ENCODE measurements around the gene TUBA4A. TPM values are rescaled to one million over a fixed set of nuclear protein-coding genes. Genes with fewer than 3 reads are reported as not detected.

TUBA4A gene
- total RNA-seq, 1 donor from 2014 or later: 0.14 TPM

DNA sequence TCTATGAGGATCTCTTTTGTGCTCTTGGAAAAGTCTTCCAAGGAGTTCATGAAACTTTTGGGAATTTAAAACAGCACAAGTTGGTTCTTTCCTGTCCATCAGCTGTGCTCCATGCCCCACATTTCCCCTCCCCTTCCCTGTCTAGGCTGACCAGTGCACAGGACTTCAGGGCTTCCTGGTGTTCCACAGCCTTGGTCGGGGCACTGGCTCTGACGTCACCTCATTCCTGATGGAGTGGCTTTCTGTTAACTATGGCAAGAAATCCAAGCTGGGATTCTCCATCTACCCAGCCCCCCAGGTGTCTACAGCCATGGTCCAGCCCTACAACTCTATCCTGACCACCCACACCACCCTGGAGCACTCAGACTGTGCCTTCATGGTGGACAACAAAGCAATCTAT, 17.3 kb upstream of the TUBA4A start:
- Mint-ChIP-seq H3K4me3 (no peak overlapping the region), H3K4me1 (no peaks in the 10 kb centered on the region), H3K27ac (ENCODE audit: unreplicated experiment) (no peak overlapping the region), H3K36me3 (ENCODE audit: low read depth) (no peaks in the 10 kb centered on the region), H3K27me3 (ENCODE audit: low read depth) (peaks cover 63% of the 10 kb centered on the region), H3K9me3 (no peaks in the 10 kb centered on the region)
- DNase-seq (ENCODE audit: low read depth, low spot score): no peak
- TF ChIP-seq, protein P1, sequence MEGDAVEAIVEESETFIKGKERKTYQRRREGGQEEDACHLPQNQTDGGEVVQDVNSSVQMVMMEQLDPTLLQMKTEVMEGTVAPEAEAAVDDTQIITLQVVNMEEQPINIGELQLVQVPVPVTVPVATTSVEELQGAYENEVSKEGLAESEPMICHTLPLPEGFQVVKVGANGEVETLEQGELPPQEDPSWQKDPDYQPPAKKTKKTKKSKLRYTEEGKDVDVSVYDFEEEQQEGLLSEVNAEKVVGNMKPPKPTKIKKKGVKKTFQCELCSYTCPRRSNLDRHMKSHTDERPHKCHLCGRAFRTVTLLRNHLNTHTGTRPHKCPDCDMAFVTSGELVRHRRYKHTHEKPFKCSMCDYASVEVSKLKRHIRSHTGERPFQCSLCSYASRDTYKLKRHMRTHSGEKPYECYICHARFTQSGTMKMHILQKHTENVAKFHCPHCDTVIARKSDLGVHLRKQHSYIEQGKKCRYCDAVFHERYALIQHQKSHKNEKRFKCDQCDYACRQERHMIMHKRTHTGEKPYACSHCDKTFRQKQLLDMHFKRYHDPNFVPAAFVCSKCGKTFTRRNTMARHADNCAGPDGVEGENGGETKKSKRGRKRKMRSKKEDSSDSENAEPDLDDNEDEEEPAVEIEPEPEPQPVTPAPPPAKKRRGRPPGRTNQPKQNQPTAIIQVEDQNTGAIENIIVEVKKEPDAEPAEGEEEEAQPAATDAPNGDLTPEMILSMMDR (conservative IDR thresholded peaks at IDR 0.05): no peak

DNA sequence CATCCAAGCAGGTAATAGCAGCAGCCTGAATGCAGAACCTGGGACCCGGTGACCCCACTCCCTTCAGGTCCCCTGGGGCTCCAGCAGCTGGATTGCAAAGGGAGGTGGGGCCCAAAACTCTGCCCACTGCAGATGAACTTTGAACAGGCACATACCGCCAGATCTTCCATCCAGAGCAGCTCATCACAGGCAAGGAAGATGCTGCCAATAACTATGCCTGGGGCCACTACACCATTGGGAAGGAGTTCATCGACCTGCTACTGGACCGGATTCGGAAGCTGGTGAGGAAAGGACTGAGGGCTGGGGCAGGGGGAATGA, 16.3 kb upstream of the TUBA4A start:
- Mint-ChIP-seq H3K4me1 (no peaks in the 10 kb centered on the region), H3K4me3 (no peak overlapping the region), H3K27ac (ENCODE audit: unreplicated experiment) (no peak overlapping the region), H3K27me3 (ENCODE audit: low read depth) (peaks cover 62% of the 10 kb centered on the region), H3K36me3 (ENCODE audit: low read depth) (no peaks in the 10 kb centered on the region), H3K9me3 (no peaks in the 10 kb centered on the region)
- TF ChIP-seq, protein P1 (conservative IDR thresholded peaks at IDR 0.05): no peak
- DNase-seq (ENCODE audit: low read depth, low spot score): no peak

DNA sequence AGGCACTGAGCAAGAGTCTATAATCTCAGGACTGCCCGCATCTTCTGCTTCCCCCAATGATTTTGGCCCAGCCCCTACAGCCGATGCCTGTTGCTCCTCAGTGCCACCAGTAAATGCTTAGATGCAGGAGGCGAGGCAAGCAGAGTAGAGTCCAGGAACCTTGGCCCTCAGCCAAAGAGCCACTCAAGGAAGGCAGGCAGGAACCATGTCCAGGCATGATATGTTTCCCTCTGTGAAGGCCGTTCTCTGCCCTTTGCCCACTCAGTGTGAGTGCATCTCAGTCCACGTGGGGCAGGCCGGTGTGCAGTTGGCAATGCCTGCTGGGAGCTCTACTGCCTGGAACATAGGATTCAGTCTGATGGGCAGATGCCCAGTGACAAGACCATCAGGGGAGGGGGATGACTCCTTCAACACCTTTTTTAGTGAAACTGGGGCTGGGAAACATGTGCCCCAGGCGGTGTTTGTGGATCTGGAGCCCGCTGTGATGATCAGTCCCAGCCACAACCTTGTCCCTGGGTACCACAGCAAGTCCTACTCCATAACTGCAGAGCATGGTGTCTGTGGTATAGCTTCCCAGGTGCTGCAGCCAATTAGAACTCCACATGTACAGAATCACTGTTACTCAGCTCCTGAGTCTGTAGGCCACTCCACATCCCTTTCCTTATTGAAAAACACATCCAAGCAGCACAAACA, 15.8 kb upstream of the TUBA4A start:
- no peaks in the 10 kb centered on the region for H3K4me1 Mint-ChIP-seq
- H3K36me3 Mint-ChIP-seq (ENCODE audit: low read depth): no peaks in the 10 kb centered on the region
- no peak overlapping the region for H3K4me3 Mint-ChIP-seq
- no peaks in the 10 kb centered on the region for H3K9me3 Mint-ChIP-seq
- H3K27ac Mint-ChIP-seq (ENCODE audit: unreplicated experiment): no peak overlapping the region
- peaks cover 62% of the 10 kb centered on the region for H3K27me3 Mint-ChIP-seq (ENCODE audit: low read depth)
- no peak for DNase-seq (ENCODE audit: low read depth, low spot score)
- TF ChIP-seq, protein P1 (conservative IDR thresholded peaks at IDR 0.05): no peak

DNA sequence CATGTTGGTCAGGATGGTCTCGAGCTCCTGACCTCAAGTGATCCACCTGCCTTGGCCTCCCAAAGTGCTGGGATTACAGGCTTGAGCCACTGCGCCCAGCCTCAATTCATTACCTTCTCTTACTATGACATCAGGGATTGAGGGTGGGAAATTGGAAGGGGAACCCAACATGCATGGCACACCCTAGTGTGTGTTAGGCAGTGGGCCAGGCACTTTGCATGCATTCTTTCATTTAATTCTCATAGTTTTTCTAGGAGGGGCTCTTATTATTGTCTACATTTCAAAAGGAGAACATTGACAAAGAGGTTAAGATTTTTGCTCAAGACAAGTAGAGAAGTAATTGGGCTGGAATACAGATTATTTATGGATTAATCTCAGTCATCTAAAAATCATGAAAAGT, 14.6 kb upstream of the TUBA4A start:
- Mint-ChIP-seq H3K27ac (ENCODE audit: unreplicated experiment) (no peak overlapping the region), H3K4me1 (no peaks in the 10 kb centered on the region), H3K9me3 (no peaks in the 10 kb centered on the region), H3K4me3 (no peak overlapping the region), H3K27me3 (ENCODE audit: low read depth) (peaks cover 64% of the 10 kb centered on the region), H3K36me3 (ENCODE audit: low read depth) (no peaks in the 10 kb centered on the region)
- TF ChIP-seq, protein P1 (conservative IDR thresholded peaks at IDR 0.05): no peak
- no peak for DNase-seq (ENCODE audit: low read depth, low spot score)

DNA sequence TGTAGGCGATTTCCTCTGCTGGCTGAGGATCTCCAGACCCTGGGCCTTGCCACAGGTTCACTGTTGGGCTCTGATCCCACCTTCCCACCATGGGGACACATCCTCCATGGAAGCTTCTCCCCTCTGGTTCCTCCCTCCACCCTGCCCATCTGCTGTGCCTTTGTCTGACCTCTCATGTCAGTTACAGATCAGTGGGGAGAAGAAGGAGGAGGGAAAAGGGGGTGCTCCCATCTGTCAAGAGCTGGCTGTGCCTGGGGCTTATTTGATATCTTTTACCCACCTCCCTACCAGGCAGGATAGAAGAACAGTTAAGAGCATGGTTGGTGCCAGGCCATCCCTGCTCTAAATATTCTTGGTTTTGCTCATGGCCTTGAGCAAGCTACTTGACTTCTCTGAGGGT, 13.2 kb upstream of the TUBA4A start:
- Mint-ChIP-seq H3K4me3 (no peak overlapping the region), H3K9me3 (no peaks in the 10 kb centered on the region), H3K27me3 (ENCODE audit: low read depth) (peaks cover 68% of the 10 kb centered on the region), H3K4me1 (no peaks in the 10 kb centered on the region), H3K36me3 (ENCODE audit: low read depth) (no peaks in the 10 kb centered on the region), H3K27ac (ENCODE audit: unreplicated experiment) (no peak overlapping the region)
- no peak for DNase-seq (ENCODE audit: low read depth, low spot score)
- TF ChIP-seq, protein P1 (conservative IDR thresholded peaks at IDR 0.05): no peak

Data from neural crest cell (in vitro differentiated cells).